Mesothelial cell of epicardium (in vitro differentiated cells): ENCODE measurements around the gene MACROD2. TPM values are rescaled to one million over a fixed set of nuclear protein-coding genes. Genes with fewer than 3 reads are reported as not detected.

ENCODE experiments used
- DNase-seq, 2 experiments: peaks; one replicate each; pipeline ENCODE4 v3.0.0; 2021; ENCODE audit warnings: low spot score in 2 of 2; ENCODE audit not compliant: unreplicated experiment in 2 of 2
- H3K27ac Mint-ChIP-seq: 2 replicates; pipeline ENCODE4 v1.8.0; 2021; ENCODE audit warnings: mixed read lengths
- H3K27me3 Mint-ChIP-seq: 2 replicates; pipeline ENCODE4 v1.8.0; 2021; ENCODE audit warnings: low read depth, mixed read lengths
- H3K36me3 Mint-ChIP-seq: 2 replicates; pipeline ENCODE4 v1.8.0; 2021; ENCODE audit warnings: mixed read lengths
- H3K4me1 Mint-ChIP-seq: 2 replicates; pipeline ENCODE4 v1.8.0; 2021; ENCODE audit warnings: mixed read lengths
- H3K4me3 Mint-ChIP-seq: 2 replicates; pipeline ENCODE4 v1.8.0; 2021; ENCODE audit warnings: mild to moderate bottlenecking, moderate library complexity, mixed read lengths
- H3K9me3 Mint-ChIP-seq: 2 replicates; pipeline ENCODE4 v1.8.0; 2021; ENCODE audit warnings: mixed read lengths
- total RNA-seq: library from RNA; stranded (reverse); gene quantifications from 3 replicates; pipeline ENCODE4 v1.2.1, GENCODE V29; 2021
- TF ChIP-seq, protein P1 (sequence below): fragments of 200-600 bp; sonication (generic); IDR thresholded peaks from one replicate; pipeline ENCODE4 v1.5.0; 2021; ENCODE audit warnings: antibody characterized with exemption; ENCODE audit not compliant: unreplicated experiment

The MACROD2 gene
- total RNA-seq, 1 donor from 2014 or later, result 10.0 TPM

DNA sequence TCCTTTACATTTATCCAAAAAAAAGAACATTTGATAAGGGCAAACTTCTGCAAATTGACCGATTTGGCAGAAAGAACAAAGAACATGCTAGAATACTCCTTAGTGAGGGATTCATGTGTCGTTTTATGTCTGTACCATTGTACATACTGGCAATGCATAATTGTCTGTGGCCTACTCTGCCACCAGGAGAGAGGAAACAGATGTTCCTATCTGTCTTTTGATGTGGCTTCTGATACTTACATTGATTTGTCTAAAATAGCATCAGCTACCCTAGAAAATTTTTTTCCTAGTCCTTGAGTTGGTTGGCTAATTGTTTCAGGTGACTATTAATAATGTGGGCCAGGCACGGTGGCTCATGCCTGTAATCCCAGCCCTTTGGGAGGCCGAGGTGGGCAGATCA is 1923.8 kb downstream of the MACROD2 start:
- TF ChIP-seq, protein P1, sequence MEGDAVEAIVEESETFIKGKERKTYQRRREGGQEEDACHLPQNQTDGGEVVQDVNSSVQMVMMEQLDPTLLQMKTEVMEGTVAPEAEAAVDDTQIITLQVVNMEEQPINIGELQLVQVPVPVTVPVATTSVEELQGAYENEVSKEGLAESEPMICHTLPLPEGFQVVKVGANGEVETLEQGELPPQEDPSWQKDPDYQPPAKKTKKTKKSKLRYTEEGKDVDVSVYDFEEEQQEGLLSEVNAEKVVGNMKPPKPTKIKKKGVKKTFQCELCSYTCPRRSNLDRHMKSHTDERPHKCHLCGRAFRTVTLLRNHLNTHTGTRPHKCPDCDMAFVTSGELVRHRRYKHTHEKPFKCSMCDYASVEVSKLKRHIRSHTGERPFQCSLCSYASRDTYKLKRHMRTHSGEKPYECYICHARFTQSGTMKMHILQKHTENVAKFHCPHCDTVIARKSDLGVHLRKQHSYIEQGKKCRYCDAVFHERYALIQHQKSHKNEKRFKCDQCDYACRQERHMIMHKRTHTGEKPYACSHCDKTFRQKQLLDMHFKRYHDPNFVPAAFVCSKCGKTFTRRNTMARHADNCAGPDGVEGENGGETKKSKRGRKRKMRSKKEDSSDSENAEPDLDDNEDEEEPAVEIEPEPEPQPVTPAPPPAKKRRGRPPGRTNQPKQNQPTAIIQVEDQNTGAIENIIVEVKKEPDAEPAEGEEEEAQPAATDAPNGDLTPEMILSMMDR, result no peak
- Mint-ChIP-seq H3K36me3 (no peaks in the 10 kb centered on the region), H3K27ac (no peak overlapping the region), H3K4me1 (peaks cover 36% of the 10 kb centered on the region), H3K4me3 (no peak overlapping the region), H3K9me3 (no peaks in the 10 kb centered on the region), H3K27me3 (no peaks in the 10 kb centered on the region)
- no peak for DNase-seq

DNA sequence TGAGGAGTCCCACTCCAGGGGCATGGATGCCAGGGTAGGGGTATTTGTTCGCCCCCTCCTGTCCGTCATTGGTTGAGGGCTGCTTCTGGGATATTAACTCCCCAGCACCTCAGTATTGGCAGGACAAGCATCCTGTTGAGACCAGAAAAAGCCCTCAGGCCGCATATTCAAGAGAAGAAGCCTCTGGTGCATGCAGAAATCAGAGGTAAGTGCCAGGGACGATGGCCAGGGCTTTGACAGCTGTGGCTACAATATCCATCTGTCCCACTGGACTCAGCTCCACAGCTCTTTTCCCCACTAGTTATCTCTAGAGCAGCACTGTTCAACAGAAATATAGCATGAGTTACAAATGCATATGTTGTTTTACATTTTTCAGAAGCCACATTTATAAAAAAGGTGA is 1926.6 kb downstream of the MACROD2 start:
- H3K4me3 Mint-ChIP-seq, result no peak overlapping the region
- DNase-seq, result no peak
- no peak overlapping the region for H3K27ac Mint-ChIP-seq
- H3K9me3 Mint-ChIP-seq, result no peaks in the 10 kb centered on the region
- peaks cover 24% of the 10 kb centered on the region for H3K4me1 Mint-ChIP-seq
- TF ChIP-seq, protein P1, result no peak
- no peaks in the 10 kb centered on the region for H3K36me3 Mint-ChIP-seq
- H3K27me3 Mint-ChIP-seq, result no peaks in the 10 kb centered on the region

DNA sequence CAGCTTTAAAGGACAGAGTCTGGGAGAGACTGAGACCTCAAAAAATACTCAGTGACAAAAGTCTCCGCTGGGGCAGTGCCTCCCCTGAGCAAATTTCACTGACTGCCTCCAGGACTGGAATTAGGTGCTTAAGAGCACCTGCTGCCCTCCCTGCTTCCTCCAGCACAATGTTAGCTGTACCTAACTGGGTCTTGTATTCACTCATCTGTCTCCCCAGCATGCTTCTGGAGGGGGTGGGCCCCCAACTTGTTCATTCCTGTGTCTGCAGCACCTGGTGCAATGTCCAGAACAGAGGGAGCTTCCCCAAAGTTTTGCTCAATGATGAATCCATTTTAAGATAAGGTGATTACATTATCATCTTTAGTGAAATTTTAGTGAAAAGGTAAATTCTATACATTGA is 1927.2 kb downstream of the MACROD2 start:
- no peak for DNase-seq
- H3K36me3 Mint-ChIP-seq, result no peaks in the 10 kb centered on the region
- TF ChIP-seq, protein P1, result no peak
- H3K27ac Mint-ChIP-seq, result no peak overlapping the region
- no peaks in the 10 kb centered on the region for H3K27me3 Mint-ChIP-seq
- H3K4me3 Mint-ChIP-seq, result no peak overlapping the region
- no peaks in the 10 kb centered on the region for H3K9me3 Mint-ChIP-seq
- peaks cover 24% of the 10 kb centered on the region for H3K4me1 Mint-ChIP-seq

DNA sequence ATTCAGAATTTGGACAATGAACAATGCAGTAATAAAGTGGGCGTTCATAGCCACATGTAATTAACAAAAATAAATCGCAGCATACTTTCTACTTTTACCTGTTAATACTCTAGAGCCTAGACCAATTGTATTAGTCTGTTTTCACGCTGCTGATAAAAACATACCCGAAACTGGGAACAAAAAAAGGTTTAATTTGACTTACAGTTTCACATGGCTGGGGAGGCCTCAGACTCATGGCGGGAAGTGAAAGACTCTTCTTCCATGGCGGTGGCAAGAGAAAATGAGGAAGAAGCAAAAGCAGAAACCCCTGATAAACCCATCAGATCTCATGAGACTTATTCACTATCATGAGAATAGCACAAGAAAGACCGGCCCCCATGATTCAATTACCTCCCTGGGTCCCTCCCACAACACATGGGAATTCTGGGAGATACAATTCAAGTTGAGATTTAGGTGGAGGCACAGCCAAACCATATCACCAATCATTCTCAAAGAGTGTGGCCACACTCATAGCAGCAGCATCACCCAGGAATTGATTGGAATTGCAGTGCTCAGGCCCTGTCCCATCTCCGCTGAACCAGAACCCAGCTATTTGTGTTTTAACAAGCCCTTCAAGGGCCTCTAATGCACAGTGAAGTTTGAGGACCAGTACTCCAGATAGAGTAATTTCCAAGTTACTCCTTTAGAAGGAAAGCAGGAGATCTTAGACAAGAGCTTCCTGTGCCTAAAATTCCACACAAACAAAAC is 1927.9 kb downstream of the MACROD2 start:
- H3K9me3 Mint-ChIP-seq, result no peaks in the 10 kb centered on the region
- no peaks in the 10 kb centered on the region for H3K27me3 Mint-ChIP-seq
- no peak overlapping the region for H3K27ac Mint-ChIP-seq
- peaks cover 26% of the 10 kb centered on the region for H3K4me1 Mint-ChIP-seq
- no peak overlapping the region for H3K4me3 Mint-ChIP-seq
- no peaks in the 10 kb centered on the region for H3K36me3 Mint-ChIP-seq
- TF ChIP-seq, protein P1, result no peak
- DNase-seq, result no peak

DNA sequence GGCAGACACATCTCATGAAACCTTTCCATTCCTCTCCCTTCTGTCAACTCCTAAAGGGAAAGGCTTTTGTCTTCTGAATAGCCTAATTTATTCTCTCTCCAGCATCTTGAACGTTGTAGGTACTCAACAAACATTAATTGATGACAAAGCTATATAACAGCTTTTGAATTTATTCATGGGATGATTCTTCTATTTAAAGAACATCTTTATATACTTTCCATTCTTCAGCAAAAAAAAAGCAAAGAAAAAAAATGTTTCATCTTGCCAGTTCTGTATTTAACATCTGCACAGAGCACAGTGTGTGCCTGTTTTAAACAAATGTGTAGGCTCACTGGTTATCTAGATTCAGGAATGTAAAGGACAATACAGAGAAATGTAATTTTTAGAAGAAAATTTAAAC is 1929.2 kb downstream of the MACROD2 start:
- H3K36me3 Mint-ChIP-seq, result no peaks in the 10 kb centered on the region
- no peak overlapping the region for H3K4me3 Mint-ChIP-seq
- H3K4me1 Mint-ChIP-seq, result peaks cover 22% of the 10 kb centered on the region
- TF ChIP-seq, protein P1, result no peak
- no peaks in the 10 kb centered on the region for H3K9me3 Mint-ChIP-seq
- no peak overlapping the region for H3K27ac Mint-ChIP-seq
- no peak for DNase-seq
- H3K27me3 Mint-ChIP-seq, result no peaks in the 10 kb centered on the region

DNA sequence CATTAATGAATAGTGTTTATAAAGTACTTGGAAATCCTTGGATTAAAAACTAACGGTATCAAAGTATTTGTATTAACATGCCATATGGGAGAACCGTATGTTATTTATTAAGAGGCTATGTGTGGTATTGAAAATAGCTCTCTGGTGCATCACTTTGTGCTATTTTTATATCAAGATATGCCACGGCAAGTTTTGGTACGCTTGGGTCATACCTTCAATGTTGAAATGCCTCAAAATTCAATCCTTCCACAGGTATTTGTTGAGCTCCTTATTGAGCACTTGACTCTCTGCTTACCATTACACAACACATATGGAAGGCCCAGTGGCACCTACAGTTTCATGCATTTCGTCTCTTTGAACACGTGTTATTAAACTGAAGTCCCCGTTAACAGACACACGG is 1930.1 kb downstream of the MACROD2 start:
- TF ChIP-seq, protein P1, result no peak
- Mint-ChIP-seq H3K4me1 (peaks cover 27% of the 10 kb centered on the region), H3K36me3 (no peaks in the 10 kb centered on the region), H3K4me3 (no peak overlapping the region), H3K9me3 (no peaks in the 10 kb centered on the region), H3K27me3 (no peaks in the 10 kb centered on the region), H3K27ac (no peak overlapping the region)
- DNase-seq, result no peak
